ENCODE measurements around the gene AIP.
"Not testable (repeated sequence)": the region's sequence is repeated elsewhere in the genome, so short reads cannot be mapped to it uniquely, and the experiment has no call there.

Gene AIP

GRCh38 chr11:67449116-67449844, 33.5 kb upstream of the AIP start:
- DNase-seq: no peak

GRCh38 chr11:67450796-67451657, 31.8 kb upstream of the AIP start:
- no peak for DNase-seq

DNA sequence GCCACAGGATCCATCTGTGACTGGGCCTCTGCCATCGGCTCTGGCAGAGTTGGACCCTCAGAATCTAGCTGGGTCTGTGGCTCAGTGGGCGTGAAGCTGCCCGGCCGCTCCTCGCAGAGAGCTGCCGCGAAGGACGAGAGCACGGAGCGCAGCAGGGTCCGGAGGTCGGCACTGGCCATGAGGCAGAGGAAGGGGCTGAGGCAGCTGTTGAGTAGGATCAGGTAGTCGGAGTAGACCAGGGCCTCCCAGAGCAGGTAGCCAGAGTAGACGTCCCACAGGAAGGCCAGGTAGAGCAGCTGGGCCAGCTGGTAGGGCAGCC, 31.2 kb upstream of the AIP start:
- DNase-seq: no peak

DNA sequence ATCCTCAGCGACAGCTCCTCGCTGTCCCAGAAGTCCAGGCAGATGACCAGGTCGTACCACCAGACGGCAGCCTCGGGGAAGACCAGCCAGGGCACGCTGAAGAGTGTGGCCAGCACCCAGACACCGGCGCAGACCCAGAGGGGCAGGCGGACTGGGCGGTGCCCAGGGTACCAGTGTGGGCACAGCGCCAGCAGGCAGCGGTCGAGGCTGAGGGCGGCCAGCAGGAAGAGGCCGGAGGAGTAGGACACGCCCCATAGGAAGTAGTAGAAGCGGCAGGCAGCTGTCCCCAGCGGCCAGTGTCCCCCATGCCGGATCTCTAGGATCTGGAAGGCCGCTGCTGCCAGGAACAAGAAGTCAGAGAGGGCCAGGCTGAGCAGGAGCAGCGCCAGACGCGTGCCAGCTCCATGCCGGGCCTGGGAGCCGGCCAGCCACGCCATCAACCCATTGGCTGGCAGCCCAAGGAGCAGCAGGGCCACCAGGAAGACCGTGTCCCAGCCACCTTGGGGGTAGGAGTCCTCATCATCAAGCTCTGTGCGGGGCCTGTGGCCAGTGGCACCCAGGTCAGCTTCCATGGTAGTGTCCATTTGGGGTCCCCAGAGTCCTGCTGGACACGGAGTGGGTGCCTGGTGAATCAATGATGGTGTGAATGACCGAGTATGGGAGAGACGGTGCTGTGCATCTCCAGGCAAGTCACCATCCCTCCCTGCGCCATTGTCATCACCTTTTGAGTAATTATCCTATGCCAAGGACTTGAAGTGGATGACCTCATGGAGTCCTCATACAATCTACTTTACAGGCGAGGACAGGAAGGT, 30.5 kb upstream of the AIP start, which contains the start of gene GPR152:
TSS of gene GPR152 (minus strand) at position 589 of the 812 bp plus-strand sequence. CDS start at position 584, 5 bp downstream.
- no peak for DNase-seq

DNA sequence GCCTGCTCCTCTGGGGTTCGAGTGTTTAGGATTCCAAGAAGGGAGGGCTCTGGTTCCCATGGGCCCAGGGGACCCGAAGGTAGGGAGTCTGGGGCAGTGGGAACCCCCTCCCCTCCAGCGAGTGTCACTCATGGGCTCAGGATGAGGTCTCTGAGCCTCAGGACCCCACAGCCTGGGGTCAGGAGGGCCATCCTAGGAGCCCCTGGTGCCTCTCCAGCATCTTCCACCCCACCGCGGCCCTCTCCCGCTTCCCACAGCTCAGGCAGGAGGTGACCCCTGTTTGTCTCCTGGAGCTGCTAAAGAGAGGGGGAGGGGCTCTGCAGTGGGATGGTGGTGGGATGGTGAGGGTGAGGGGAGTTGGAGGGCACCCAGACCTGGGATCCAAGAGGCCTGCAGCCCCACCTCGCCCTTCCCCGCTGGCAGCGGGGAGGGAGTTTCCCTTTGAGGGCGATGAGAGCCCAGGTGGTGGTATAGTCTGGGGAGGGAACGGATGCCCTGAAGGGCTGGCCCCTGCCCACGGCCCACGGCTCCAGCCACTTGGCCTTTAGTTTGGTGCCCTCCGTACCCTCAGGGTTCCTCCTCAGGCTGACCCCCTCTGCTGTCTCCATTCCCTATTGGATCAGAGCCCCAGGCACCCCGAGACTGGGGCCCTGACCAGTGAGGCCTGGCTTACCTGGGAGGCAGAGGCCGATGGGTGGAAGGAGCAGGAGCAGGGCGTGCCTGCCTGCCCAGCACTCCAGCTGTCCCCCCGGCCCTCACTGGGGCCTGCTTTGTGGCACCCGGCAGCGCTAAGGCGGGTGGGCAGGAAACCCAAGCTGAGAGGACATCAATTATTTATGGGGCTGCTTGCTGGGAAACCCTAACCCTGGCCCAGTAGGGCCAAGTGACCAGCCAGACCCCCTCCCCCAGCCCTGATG, 28.8 kb upstream of the AIP start:
- no peak for DNase-seq

GRCh38 chr11:67455054-67455453, 27.8 kb upstream of the AIP start, which contains the start of gene CABP4:
TSS of gene CABP4 (plus strand) at chr11:67455354. CDS start at chr11:67455424, 70 bp downstream.
- no peak for DNase-seq

GRCh38 chr11:67456068-67456705, 26.6 kb upstream of the AIP start:
- DNase-seq: no peak

DNA sequence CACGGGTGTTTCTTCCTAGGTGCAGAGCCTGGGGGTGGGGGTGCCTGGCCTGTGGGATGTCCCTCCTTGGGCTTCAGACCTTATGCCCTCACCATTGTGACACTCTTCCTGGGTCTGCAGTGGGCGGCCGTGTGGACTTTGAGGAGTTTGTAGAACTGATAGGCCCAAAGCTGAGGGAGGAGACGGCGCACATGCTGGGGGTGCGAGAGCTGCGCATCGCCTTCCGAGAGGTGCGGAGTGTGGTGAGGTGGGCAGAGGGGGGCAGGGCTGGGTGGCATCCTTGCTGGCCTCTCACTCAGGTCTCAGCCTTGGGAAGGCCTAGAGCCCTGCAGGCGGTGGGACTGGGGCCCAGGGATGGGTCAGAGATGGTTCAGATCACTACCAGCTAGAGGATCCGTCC, 25.4 kb upstream of the AIP start:
- no peak for DNase-seq

DNA sequence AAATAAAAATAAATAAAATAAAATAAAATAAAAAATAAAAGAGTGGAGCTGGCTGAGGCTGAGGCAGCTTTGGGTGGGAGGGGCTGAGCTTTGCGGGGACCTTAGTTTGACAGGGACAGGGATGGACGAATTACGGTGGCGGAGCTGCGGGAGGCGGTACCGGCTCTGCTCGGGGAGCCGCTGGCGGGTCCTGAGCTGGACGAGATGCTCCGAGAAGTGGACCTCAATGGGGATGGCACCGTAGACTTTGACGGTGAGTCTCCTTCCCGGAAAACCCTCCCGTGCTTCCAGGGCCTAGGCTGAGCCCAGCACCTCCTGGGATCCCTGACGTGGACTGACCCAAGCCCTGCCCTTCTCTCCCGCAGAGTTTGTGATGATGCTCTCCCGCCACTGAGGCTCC, 24.6 kb upstream of the AIP start:
- no peak for DNase-seq

DNA sequence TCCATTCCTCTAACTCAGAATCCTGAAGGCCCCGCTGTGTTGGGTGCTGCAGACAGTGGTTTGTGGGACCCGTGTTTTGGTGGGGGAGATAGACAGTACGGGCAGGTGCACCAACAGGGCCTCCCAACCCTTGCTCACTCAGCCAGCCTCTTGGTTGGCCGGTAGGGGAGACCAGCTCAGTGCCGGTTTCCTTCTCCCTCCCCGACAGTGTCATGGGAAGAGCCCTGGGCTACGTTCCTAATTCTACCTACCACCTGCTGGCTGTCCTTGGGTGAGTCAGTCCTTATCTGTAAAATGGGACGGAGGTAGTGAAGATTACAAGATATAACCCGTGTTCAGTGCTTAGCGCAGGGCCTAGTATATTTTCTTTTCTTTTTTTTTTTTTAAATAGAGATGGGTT, 19.6 kb upstream of the AIP start:
- no peak for DNase-seq

DNA sequence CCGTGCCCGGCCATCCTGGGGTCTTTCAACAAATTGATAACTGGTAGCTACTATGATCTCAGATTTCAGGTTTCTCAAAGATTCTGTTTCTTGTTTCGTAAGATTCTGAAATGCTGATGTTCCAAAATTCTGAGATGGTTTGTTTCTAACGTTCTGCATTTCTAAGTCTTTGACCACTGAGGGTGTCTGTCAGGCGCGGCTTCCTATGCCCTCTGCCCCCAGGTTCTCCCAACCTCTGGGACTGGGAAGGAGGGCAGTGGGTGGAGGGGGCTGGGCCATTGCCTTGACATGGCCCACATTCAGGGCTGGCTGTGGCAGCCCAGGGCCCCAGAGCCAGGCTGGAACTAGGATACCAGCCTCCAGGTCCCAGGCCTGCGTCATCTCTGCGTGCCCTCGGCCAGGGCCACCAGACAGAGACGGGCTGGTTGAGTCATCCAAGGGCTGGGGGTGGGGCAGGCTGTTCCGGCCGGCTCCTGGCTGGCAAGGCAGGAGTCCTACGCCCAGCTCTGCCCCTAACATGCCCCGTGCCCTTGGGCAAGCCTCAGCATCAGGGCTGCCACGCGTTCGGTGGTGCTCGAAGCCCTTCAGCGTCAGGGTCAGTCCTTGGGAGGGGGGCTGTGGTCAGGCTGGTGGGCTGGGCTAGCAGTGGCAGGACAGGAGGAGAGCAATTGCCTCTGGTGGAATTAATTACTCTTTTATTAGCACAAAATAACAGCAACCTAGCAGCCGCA, 19.0 kb upstream of the AIP start:
- peak; percentile 72 for DNase-seq

DNA sequence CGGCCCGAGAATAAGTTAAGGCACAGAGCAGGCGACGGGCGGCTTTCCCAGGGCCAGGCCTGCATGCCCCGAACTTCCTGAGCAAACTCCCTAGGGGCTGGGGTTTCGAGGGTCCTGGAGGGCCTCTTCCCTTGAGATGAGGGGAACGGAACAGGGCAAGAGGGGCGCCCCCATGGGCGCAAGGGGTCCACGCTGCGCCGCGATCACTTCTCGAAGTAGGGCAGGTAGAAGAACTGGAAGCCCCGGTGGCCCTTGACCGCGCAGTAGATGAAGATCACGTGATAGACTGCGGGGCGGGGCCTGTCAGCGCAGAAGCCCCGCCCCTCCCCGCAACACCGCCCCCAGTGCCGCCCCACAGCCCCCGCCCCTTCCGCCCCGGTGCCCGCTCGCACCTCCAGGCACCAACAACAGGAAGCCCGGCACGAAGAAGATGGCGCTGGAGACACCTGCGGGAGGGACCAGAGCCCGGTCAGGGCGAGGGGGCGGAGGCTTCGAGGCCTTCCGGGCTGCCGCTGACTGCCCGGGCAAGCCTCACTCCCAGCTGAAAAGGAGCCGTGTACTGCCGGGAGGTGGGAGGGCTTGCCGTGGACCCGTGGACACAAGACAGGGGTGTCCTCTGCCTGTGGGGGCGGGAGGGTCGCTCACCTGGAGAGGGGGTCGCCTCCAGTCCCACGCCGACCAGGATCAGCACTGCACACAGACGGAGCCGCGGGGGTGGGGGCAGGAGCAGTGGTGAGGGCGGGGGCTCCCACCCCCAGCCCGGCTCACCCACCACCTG, 18.2 kb upstream of the AIP start:
- peak; percentile 84 for DNase-seq

- DNase-seq: no peak
Observed at GRCh38 chr11:67465189-67465510, 17.7 kb upstream of the AIP start.

DNA sequence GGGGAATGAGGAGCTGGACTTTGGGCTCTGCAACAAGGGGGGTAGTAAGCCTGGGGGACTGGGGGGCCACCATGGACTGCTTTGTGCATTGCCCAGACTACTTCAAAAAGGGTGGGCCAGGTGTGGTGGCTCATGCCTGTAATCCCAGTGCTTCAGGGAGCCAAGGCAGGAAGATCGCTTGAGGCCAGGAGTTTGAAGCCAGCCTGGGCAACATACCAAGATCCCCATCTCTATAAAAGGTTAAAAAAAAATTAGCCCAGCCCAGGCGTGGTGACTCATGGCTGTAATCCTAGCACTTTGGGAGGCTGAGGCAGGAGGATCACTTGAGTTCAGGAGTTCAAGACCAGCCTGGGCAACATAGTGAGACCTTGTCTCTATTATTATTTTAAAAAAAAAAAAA, 17.3 kb upstream of the AIP start:
- DNase-seq: not testable (repeated sequence)

DNA sequence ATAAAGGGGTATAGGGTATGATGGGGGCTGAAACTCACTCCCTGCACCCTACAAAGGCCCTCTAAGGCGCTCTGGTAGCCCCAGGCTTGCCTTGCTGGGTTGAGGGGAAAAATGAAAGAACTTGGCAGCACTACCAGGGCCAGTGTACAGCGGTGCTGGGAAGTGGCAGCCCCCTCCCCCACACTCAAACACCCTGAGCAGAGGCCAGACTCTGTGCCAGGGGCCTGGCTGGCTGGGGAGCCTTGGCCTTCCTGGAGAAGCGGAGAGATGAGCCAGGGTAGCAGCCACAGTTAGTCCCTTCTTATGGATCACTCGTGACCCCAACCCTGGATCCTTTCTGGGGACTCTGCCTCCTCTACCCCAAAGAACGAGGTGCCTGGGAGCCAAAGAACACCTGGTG, 16.5 kb upstream of the AIP start:
- DNase-seq: no peak

DNA sequence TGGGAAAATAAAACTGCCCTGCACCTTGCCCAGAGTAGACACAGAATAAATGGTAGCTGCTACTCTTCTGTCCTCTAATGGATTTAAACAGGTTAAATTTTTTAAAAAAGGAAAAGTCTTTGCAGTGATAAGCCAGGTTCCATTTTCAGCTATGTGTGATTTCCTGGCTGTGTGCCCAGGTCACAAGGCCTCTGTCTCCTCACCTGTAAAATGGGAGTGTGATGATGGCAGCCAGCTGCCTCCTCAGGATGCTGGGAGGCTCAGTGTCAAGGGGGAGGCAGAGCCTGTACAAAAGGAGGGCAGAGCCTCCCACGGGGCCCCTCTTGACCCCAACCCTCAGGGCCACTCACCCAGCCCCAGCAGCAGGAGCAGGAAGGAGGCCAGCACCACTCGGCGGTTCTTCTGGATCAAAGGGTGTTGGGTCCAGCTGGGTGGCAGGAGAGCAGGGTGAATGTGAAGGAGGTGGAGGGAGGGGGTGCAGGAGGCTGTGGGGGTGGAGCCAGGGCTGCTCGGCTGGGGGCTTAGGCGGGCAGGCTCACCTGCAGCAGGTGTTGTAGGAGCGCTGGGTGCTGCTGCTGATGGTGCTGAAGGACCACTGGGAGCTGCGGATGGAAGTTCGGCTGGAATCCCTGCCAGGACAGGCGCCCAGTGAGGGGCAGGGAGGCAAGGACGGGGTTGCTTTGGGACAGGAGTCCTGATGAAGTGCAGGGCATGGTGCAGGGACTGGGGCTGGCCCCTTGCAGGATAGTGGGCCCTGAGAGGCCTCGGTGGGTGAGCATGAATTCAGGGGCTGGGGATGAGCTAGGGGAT, 15.7 kb upstream of the AIP start:
- no peak for DNase-seq

DNA sequence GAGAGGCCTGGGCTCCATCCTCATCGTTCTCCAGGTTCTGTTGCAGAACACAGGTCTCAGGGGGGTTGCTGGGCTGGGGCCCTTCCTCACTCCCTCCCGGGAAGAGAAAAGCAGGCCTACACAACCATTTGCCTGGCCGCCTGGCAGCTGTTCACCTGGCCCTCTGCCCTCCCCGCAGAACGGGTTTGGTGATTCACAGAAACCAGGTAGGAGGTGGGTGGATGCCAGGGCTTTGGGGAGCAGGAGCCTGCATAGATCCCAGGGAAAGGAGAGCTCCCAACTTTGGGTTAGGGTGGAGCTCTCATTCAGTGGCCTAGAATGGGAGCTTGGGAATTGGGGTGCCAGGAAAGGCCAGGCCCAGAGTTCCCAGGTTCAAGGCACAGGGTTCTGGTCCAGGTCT, 14.8 kb upstream of the AIP start:
- DNase-seq: no peak

DNA sequence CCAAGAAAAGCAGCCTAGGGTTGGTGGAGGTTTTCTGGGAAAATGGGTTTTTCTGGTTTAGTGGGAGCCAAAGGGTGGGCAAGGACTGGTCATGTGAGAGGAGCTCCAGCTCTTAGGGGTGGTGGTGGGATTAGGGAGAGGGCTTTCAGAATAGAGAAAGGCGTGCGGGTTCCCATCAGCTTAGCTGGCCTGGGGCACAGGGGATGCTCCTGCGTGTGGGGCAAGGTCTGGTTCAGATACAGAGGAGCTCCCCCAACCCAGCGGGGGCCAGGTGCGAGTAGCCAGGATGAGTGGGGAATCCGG, 14.4 kb upstream of the AIP start:
- no peak for DNase-seq

DNA sequence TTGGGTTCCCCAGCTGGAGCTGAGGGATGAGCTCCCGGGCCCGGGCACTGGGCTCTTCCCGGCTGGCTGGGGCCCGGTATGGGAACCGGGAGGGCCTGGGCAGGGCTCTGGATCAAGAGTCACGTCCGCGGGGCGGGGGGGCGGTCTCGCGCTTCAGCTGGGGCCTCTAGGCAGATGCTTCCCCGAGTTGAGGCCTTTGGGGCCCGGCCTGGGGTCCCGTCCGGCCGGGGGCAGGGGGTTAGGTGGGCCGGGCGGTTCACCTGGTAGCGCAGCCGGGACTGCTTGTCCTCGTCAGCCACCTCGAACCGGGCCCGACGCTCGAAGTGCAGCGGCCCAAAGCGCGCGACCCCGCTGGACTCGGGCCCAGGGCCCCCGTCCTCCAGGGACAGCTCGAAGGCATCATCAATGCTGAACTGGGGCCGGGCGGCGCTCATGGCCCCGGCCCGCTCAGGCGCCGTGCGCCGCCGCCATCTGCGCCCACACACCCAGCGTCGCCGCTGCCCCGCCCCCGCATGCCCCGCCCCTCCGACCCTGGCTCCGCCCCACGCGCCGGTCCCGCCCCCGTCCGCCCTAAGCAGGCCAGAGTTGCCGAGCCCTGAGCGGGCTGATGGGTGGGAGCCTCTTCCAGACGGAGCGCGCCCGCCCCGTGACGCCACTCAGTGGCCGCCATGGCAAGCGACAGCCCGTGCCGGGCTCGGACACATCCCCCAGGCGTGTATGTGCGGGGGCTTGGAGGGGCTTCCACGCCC, 13.9 kb upstream of the AIP start, which contains the start of gene TMEM134:
TSS of gene TMEM134 (minus strand) at position 493 of the 749 bp plus-strand sequence. CDS start at position 434, 59 bp downstream.
- DNase-seq: peak; percentile 88
